ENCODE measurements around the gene NEBL.

The NEBL gene

DNA sequence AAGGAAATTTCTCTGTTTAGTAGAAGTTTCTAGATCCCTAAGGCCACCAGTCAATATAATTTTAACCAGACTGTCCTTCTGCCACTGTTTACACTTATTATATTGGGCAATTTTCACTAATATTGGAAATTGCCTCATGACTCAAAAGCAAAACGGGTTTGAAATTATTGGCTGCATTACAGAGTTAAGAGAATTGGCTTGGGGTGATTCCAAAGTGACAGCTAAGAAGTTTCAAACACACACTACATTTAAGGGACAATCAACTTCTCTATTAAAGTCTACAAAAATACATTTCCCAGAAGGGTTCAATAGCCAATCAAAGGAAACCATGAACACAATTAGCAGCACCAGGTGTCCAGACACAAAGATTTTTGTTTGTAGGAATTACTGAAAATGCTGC is 111.9 kb downstream of the NEBL start:
- H3K9me3 ChIP-seq (ENCODE audit: control insufficient read depth, low read length) = no peaks in the 10 kb centered on the region
- no peak overlapping the region for H2AFZ ChIP-seq
- H3K9ac ChIP-seq = no peak overlapping the region
- no peak overlapping the region for H3K27ac ChIP-seq
- H3K27me3 ChIP-seq (ENCODE audit: control insufficient read depth, insufficient read depth, low read length) = no peaks in the 10 kb centered on the region
- no peak overlapping the region for H3K4me3 ChIP-seq (ENCODE audit: low read depth, low read length)
- H3K36me3 ChIP-seq (ENCODE audit: control insufficient read depth, insufficient read depth, low read length) = no peaks in the 10 kb centered on the region
- H3K4me1 ChIP-seq = no peaks in the 10 kb centered on the region
- no peaks in the 10 kb centered on the region for H3K79me2 ChIP-seq
- TF ChIP-seq, protein P1, sequence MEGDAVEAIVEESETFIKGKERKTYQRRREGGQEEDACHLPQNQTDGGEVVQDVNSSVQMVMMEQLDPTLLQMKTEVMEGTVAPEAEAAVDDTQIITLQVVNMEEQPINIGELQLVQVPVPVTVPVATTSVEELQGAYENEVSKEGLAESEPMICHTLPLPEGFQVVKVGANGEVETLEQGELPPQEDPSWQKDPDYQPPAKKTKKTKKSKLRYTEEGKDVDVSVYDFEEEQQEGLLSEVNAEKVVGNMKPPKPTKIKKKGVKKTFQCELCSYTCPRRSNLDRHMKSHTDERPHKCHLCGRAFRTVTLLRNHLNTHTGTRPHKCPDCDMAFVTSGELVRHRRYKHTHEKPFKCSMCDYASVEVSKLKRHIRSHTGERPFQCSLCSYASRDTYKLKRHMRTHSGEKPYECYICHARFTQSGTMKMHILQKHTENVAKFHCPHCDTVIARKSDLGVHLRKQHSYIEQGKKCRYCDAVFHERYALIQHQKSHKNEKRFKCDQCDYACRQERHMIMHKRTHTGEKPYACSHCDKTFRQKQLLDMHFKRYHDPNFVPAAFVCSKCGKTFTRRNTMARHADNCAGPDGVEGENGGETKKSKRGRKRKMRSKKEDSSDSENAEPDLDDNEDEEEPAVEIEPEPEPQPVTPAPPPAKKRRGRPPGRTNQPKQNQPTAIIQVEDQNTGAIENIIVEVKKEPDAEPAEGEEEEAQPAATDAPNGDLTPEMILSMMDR (IDR thresholded peaks at IDR 0.05) = no peak
- H3K4me2 ChIP-seq (ENCODE audit: low read length) = no peak overlapping the region

DNA sequence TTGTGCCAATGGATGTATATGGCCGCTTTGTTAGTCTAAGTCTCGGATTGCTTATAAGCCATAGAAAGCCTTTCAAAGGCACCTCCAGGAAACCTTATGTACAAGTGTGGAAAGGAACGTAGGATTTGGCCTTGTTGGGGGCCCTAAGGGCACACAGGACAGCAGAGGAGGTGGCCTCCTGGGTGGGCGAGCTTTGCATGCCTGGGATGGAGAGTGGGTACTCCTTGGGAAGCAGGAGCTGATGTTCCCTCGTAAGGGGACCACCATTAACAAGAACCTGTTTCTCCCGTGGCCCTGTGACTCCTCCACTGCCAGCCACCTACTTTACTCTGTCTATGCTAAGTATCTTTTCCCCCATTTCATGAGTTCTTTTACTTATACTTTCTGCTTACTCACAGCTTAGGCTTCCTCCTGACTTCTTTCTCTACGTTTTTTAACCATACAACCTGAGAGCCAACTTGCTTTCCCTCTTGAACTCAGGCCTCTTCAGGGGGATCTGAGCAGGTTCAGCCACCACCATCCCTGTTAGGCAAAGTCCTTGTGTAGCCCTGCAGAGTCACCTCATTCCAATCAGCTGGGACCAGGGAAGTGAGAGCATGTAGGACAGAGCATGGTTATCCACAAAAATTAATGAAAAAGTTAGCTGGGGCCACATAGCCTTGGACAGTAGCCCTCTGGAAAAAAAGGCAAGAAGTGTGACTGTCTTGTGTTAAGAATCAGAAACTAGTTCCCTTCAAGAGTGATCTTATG is 118.9 kb downstream of the NEBL start:
- H3K9ac ChIP-seq = no peak overlapping the region
- H3K79me2 ChIP-seq = no peaks in the 10 kb centered on the region
- no peaks in the 10 kb centered on the region for H3K36me3 ChIP-seq (ENCODE audit: control insufficient read depth, insufficient read depth, low read length)
- no peak overlapping the region for H3K4me2 ChIP-seq (ENCODE audit: low read length)
- TF ChIP-seq, protein P1 (IDR thresholded peaks at IDR 0.05) = no peak
- H3K9me3 ChIP-seq (ENCODE audit: control insufficient read depth, low read length) = no peaks in the 10 kb centered on the region
- H3K4me1 ChIP-seq = no peaks in the 10 kb centered on the region
- H3K27ac ChIP-seq = no peak overlapping the region
- H2AFZ ChIP-seq = no peak overlapping the region
- no peaks in the 10 kb centered on the region for H3K27me3 ChIP-seq (ENCODE audit: control insufficient read depth, insufficient read depth, low read length)
- no peak overlapping the region for H3K4me3 ChIP-seq (ENCODE audit: low read depth, low read length)

DNA sequence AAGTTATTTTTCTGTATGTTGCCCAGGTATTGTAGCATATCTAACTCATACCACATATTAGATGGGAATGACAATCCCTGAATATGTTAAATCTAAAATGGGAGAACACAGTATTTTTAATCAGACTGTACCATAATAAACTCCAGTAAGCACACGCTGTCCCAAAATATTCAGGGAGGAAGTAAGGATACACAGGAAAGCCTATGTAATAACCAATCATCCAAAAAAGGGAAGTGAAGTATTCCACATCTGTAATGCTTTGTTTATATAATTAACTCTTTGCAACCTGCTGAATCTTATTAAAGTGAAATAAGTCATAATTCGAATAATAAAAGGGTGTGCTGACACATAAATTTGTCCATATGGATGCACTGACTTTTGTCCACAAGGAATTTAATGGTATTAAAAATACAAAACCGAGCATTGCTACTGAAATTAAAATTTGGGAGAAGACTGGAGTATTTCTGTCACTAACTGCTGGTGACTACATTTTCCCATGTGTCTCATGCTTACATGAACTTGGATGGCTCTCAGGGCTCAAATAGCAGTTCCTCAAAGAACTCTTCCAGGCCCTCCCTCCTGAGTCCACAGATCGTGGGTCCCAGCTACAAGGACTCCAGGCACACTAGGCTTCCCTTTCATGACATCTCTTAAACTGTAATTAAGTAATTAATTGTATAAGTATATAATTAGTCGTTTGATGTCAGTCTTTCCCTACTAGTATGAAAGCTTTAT is 120.6 kb downstream of the NEBL start:
- no peaks in the 10 kb centered on the region for H3K36me3 ChIP-seq (ENCODE audit: control insufficient read depth, insufficient read depth, low read length)
- no peak overlapping the region for H3K4me3 ChIP-seq (ENCODE audit: low read depth, low read length)
- H3K79me2 ChIP-seq = no peaks in the 10 kb centered on the region
- H2AFZ ChIP-seq = no peak overlapping the region
- no peak overlapping the region for H3K27ac ChIP-seq
- H3K27me3 ChIP-seq (ENCODE audit: control insufficient read depth, insufficient read depth, low read length) = no peaks in the 10 kb centered on the region
- no peak overlapping the region for H3K9ac ChIP-seq
- no peak overlapping the region for H3K4me2 ChIP-seq (ENCODE audit: low read length)
- TF ChIP-seq, protein P1 (IDR thresholded peaks at IDR 0.05) = no peak
- H3K9me3 ChIP-seq (ENCODE audit: control insufficient read depth, low read length) = no peaks in the 10 kb centered on the region
- H3K4me1 ChIP-seq = no peaks in the 10 kb centered on the region

DNA sequence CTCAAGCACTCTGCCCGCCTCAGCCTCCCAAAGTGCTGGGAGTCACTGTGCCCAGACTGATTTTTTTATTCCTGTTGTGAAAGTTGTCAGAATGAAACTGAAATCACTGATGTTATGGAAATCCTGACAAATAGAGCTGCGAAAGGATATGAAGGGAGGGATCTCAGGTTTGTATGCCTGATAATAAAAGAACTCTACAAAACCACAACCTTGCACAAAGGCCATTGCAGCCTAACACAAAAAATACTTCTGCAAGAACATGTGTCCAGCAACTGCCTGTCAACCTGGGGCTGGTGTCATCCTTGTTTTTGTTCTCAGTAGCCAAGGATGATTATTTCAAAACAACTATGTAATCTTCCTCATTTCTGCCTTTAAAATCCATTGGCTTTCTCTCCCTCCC is 126.1 kb downstream of the NEBL start:
- TF ChIP-seq, protein P1 (IDR thresholded peaks at IDR 0.05) = no peak

More for the DNA sequence above, 126.1 kb downstream of the NEBL start:
- no peak overlapping the region for H3K4me3 ChIP-seq (ENCODE audit: low read depth, low read length)
- no peak overlapping the region for H2AFZ ChIP-seq
- H3K79me2 ChIP-seq = no peaks in the 10 kb centered on the region
- no peaks in the 10 kb centered on the region for H3K36me3 ChIP-seq (ENCODE audit: control insufficient read depth, insufficient read depth, low read length)
- no peaks in the 10 kb centered on the region for H3K9me3 ChIP-seq (ENCODE audit: control insufficient read depth, low read length)
- no peak overlapping the region for H3K27ac ChIP-seq
- no peaks in the 10 kb centered on the region for H3K4me1 ChIP-seq
- no peak overlapping the region for H3K4me2 ChIP-seq (ENCODE audit: low read length)
- no peaks in the 10 kb centered on the region for H3K27me3 ChIP-seq (ENCODE audit: control insufficient read depth, insufficient read depth, low read length)
- H3K9ac ChIP-seq = no peak overlapping the region

Data from parathyroid adenoma (tissue), 2 donors.